NCI-H128 (cell line): ENCODE results near the gene SH3PXD2A.

Source experiments
- DNase-seq: peaks from one replicate; lab custom pipeline; 2025; ENCODE audit not compliant: unreplicated experiment; lab: John Stamatoyannopoulos, UW

Gene SH3PXD2A

GRCh38 chr10:103552856-103553742 is 302.3 kb downstream of the SH3PXD2A start:
- DNase-seq = no peak

GRCh38 chr10:103551619-103552602 is 303.5 kb downstream of the SH3PXD2A start:
- DNase-seq = no peak

DNA sequence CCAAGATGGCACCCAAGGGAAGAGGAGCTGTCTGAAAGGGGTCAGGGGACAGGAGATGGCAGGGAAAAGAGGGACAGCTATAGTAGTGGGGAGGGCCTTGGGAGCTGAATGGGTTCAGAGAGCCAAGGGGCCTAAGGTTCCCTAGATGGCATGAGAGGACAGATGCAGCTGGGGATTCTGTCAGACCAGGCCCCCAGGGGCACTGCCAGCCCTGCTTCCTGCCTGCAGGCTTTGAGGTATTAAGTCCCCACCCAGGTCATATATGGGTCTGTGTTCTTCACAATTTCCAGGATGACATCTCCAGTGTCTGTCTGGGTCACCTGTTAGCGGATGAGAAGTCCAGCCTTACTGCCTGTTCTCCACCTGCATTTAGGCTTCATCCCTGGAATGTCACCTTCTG is 305.1 kb downstream of the SH3PXD2A start:
- no peak for DNase-seq

DNA sequence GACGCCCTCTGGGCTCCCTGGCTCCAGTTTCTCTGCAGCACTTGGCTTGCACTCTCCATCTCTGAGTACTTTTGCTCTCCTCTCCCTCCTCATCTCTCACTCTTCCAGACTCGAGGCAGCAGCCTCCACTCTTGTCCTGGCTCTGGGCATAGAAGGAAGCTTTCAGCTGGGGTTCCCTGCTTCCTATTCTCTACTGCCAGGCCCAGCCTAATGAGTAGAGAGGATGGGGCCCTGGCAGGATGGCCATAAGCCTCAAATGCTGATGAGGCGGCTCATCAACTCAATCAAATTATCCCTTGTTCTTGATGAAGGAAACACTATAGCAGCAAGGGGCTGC is 306.1 kb downstream of the SH3PXD2A start:
- no peak for DNase-seq

DNA sequence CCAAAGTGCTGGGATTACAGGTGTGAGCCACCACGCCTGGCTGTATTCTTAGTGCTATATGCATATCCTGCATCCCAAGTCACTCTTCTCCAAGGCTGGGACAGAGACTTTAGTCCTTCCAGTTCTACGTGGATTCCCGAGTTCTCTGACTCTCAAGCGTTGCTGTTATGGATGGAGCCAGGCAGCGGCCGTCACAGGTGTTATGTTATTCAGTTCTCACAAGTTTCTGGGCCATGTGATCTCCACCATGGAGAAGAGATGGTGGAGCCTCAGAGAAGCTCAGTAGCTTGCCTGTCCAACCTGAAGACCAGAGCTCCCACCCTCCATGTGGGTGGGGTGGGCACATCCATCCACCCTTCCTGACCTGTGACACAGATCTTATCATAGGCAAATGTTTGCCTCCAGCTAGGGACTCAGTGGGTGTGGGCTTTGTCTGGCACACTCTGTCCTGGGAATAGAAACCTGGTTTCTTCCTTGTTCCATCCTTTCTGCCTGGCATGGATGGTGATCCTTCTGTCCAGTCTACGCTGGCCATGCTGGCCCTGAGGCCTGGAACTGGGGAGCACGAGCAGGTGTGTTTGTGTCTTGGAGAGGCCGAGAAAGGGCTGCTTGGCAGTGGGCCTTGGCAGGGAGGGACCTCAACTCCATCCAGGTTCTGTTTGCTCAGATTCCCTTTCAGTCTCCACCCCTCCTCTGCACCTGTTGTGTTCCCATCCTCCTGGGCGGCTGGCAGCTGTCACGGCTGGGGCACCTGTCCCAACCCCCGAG is 306.6 kb downstream of the SH3PXD2A start:
- DNase-seq = peak; percentile 44

DNA sequence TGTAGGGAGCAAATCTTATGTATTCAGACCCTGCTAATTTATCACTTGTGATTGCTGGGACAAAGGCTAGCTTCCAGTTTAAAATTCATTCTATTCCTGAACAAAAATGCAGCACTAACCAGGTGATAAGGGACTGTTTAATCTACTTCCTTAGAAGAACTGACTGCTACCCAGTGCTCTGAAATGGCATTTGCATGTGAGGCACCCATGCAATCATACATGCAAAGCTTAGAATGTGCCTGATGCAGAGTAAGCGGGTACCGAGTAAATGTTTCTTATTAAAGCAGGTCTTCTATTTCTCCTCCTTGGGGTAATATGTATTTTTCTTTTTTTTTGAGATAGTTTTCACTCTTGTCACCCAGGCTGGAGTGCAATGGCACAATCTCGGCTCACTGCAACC is 307.4 kb downstream of the SH3PXD2A start:
- DNase-seq = no peak

- no peak for DNase-seq
These were observed 307.9 kb downstream of the SH3PXD2A start for GRCh38 chr10:103547391-103547946.

GRCh38 chr10:103546401-103546800 is 309.0 kb downstream of the SH3PXD2A start:
- no peak for DNase-seq

GRCh38 chr10:103545771-103546281 is 309.6 kb downstream of the SH3PXD2A start:
- DNase-seq = no peak

DNA sequence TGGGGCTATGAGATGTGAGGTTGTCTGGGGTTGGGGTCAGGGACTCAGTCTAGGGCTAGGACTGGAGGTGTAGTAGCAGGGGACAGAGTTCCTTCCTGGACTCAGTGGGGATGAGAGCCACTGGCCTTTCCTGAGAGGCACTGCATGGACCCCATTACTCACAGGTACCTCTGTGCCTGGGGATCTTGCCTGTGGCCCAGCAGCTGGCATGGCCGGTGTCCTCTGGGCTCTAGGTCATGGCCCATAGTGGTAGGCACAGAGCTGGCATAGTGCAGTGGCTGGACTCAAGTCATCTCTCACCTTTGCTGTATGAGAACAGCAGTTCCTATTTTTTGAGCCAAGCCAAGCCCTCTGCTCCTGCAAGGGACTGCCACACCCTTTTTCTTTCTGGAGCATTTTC is 310.0 kb downstream of the SH3PXD2A start:
- no peak for DNase-seq

- DNase-seq = no peak
These were observed 310.6 kb downstream of the SH3PXD2A start for GRCh38 chr10:103544657-103545310.
